ENCODE measurements around the gene PDE6B.

The PDE6B gene

DNA sequence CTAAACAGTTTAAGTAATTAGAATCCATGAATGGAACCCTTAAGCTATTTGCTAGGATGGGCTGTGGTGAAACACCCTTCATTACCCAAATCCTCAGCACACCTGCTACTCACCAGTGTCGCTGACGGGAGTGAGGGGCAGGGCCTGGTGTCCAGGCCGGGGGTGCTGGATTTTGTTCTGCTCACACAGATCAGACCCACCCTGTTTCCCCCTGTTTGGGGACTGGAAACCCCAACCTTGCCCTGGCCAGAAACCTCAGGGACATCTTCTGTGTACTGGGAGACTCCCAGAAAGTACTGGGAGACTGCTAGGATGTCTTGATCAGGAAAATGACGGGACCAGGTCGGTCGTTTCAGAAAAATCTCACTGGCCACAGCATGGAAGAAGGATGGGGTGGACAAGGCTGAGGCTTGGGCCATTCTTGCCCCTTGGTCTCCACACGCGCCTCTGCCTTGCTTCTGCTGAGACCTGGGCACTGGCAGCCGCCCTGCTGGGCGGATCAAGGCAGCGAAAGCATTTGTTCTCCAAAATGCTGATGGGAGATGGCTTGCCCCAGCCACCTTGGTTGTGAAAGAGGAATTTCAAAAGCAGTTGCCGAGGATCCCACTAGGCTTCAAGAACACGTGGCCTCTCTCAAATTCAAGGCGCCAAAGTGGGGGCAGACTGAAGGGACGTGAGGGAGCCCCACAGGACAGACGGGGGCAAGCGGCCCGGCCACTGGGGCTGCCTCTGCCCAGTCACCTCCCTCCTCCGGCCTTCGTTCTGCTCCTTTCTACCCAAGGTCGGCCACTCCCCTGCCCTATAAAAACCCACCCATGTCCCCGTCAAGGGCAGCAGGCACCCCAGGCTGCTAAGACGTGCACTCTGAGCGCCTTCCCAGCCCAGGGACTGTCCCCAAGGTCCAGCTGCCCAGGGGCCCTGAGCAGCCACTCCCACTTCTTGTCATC is 23.5 kb upstream of the PDE6B start:
- no peak for DNase-seq

DNA sequence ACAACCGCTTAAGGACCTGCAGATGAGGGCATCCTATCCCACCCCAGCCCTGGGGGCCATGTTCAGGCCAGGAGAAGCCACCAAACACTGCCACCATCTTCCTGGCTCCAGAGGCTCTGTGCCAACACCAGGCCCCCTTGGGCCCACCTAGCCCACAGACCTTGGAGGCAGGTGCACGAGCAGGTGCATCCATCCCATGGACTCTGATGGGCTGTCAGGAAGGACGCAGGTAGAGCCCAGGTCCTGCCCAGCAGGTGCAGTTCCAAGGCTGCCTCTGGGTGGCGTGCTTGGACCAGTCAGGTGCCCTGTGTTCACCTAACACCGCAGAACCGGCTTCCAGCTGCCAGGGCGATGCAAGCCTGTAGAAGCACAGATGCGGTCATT is 22.8 kb upstream of the PDE6B start:
- no peak for DNase-seq

DNA sequence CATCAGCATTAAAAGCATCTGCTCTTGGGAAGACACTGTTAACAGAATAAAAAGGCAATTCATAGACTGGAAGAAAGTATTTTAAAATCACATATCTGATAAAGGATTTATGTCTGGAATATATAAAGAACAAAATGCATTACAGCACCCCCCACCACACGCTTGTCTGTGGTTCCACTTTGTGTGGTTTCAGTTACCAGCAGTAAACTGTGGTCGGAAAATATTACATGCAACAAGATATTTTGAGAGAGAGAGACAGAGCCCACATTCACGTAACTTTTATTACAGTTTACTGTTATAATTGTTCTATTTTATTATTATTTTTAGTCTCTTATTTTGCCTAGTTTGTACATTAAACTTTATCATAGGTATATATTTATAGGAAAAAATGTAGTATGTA is 21.2 kb upstream of the PDE6B start:
- no peak for DNase-seq

DNA sequence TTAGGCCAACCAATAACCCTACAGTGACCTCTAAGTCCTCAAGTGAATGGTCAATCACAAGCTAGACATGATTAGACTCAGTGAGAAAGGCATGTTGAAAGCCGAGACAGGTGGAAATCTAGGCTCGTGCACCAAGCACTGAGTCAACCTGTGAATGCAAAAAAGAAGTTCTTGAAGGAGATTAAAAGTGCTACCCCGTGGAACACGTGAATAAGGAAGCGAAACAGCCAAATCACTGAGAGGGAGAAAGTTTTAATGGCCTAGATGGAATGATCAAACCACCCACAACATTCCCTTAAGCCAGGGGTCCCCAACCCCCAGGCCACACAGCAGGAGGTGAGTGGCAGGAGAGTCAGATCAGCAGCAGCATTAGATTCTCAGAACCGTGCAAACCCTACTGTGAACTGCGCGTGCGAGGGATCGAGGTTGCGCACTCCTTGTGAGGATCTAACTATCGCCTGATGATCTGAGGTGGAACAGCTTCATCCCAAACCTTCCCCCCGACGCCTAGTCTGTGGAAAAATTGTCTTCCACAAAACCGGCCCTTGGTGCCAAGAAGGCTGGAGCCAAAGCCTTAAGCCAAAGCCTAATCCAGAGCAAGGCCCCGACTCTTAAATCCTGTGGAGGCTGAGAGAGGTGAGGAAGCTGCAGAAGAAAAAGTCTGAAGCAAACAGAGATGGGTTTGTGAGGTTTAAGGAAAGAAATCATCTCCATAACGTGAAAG is 19.5 kb upstream of the PDE6B start:
- no peak for DNase-seq

DNA sequence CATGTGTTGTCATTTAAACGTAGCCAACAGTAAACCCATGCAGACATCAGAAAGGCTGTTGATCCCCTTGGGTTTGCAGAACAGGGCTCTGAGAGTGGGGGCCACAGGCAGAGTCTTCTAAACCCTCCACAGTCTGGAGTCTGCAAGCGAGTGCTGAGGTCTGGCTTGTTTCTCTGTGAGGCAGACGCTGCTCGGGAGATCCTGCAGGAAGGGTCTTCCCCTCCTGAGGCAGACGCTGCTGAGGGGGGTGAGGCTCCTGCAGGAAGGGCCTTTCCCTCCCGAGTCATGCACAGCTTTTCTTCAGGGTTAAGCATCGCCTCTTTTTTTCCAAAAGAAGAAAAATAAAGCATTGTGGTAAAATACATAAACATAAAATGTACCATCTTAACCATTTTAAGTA is 17.1 kb upstream of the PDE6B start:
- no peak for DNase-seq

DNA sequence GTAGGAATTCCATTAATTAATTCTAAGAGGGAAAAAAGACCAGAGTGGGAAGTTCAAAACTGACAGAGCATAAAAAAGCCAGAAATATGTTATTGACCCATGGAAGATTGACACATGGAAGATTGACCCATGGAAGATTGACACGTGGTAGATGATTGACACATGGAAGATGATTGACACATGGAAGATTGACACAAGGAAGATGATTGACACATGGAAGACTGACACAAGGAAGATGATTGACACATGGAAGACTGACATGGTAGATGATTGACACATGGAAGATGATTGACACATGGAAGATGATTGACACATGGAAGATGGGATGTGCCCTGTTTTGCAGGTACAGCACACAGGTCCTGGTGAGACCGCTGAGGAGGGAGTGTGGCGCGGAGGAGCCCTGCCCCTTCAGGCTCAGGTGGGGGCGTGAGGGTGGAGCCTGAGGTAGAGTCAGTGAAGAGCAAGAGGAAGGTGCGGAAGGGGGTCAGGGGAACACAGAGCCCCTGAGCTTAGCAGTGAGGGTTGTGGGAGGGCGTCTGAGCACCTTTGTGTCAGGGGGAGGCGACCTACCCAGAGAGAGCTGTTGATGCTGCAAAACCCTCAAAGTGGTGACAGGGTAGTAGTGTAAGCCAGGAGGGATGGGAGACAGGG is 15.8 kb upstream of the PDE6B start:
- no peak for DNase-seq

DNA sequence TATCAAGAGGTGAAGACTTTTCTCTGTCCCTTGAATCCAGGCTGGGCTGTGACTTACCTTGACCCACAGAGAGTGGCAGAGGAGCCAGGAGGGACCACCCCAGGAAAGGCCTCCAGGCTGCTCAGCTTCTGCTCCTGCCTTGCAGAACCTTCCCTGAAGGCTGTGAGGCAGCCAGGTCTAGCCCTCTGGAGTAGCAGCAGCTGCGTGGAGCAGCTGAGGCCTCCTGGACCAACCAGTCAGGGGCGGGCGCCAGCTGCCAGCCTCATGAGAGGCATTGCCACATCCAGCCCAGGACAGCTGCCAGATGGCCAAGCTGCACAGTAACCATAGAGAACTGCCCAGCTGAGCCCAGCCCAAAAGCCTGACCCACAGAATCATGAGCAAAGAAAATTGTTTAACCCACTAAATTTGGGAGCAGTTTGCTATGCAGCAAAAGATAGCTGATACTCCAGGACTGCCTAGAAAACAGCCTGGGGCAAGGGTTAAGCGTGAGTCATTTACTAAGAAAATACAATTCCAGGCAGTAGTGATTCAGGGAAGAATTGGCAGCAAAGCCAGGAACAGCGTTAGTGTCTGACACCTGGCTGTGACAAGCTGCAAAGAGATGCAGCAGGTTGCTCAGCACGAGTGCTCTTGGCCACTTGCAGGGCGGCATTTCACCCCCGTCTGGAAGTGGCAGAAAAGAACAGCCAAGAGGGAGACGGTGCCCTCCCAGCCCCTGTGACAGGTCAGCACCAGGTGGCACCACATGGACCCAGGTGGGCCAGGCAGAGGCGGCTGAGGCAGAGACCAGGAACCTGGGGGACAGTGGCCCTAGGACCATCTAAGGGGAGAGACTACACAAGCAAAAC is 14.7 kb upstream of the PDE6B start:
- no peak for DNase-seq

DNA sequence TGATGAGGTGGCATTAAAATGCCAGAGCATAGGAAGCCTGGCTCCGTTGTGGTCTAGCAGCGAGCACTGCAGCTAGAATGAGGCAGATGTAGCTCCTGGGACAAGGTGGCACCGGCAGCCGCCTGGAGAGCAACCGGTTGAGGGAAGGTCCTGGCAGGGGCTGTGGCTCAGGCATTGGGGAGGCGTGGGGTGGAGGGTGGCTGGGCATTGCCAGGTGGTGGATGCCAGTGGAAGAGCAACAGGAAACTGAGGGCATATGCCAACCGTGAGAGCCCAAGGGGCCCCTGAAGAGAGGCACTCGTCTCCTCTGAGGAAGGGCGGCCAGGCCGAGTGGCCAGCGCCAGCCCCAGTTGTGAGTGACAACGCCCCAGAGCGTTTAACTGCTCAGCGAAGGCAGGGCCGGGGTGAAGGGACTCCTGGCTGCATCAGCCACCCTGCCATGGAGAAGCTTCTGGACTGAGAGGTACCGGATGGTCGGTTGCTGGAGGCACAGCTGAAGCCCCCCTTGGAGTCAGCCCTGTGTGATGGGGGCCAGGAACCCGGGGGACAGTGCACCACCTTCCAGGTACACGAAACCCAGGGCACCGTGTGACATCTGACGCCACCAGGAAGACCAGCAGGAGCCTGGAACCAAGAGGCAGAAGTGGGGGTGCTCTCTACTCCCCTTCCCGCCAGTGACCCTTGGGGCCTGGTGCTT is 13.2 kb upstream of the PDE6B start:
- DNase-seq, result no peak

DNA sequence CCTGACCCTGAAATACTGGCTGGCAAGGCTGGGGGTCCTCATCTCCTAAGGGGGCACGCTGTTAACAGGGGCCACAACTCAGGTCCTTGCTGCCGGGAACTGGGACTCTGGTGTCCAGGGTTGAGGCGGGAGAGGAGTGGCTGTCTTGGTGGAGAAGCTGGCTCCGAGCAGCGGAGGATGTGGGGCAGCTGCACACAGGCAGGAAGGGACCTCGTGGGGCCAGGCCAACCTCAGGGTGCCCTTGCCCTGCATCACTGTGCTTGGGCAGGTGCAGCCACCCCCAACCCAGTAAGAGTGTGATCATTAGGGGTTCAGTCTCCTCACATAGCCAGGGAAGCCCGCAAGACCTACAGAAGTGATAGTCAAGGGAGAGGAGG is 12.6 kb upstream of the PDE6B start:
- DNase-seq, result no peak

DNA sequence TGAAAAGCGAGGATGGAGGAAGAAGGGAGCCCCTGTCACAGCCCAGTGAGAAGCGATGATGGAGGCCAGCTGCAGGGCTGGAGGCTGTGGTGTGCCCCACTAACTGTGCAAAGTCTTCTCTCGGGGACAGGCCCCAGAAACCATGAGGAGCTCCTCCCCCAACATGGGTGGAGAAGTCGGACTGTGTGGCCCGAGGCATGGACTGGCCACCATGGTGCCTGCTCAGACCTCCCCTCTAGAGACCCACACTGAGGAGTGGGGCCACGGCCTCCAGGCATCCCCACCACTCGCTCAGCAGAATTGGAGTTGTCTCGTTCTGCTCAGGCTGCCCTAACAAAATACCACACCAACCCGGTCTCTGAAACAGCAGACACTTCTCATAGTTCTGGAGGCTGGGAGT is 12.2 kb upstream of the PDE6B start:
- DNase-seq, result no peak

DNA sequence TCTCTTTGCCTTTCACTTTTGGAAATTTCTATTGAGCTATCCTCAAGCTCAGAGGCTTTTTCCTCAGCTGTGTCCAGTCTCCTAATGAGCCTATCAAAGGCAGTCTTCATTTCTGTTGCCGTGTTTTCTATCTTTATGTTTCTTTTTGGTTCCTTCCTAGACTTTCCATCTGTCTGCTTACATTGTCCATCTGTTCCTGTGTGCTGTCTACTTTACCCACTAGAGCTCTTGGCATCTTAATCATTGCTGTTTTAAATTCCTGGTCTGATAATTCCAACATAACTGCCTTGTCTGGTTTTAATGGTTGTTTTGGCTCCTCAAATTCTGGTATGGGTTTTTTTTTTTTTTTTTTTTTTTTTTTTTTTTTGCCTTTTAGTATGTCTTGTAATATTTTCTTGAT is 9.3 kb upstream of the PDE6B start:
- no peak for DNase-seq

DNA sequence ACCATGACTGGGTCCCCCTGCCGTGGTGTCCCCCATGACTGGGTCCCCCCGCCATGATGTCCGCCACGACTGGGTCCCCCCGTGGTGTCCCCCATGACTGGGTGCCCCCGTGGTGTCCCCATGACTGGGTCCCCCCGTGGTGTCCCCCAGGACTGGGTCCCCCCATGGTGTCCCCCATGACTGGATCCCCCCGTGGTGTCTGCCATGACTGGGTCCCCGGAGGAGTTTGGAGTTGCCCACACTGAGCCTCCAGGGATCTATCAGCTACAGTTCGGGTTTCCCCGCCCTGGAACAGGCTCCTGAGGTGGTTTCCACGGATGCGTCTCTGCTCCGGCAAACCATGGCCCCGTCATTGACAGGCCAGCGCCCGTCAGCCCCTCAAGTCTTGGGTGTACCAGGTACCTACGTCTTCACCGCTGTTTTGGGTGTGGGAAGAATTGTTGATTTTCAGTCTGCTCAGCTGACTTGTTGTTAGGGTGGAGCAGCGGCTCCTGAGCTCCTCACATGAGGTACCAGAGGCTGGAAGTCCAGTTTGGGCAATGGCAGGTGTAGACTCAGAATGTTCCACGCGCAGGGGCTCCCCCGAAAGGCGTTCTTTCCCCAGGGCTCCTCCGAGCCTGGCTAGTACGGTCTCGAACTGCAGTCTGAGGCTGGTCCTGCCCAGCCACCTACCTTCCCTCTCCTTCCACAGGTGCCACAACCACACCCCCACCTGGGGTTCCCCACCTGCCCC is 8.3 kb upstream of the PDE6B start:
- no peak for DNase-seq

DNA sequence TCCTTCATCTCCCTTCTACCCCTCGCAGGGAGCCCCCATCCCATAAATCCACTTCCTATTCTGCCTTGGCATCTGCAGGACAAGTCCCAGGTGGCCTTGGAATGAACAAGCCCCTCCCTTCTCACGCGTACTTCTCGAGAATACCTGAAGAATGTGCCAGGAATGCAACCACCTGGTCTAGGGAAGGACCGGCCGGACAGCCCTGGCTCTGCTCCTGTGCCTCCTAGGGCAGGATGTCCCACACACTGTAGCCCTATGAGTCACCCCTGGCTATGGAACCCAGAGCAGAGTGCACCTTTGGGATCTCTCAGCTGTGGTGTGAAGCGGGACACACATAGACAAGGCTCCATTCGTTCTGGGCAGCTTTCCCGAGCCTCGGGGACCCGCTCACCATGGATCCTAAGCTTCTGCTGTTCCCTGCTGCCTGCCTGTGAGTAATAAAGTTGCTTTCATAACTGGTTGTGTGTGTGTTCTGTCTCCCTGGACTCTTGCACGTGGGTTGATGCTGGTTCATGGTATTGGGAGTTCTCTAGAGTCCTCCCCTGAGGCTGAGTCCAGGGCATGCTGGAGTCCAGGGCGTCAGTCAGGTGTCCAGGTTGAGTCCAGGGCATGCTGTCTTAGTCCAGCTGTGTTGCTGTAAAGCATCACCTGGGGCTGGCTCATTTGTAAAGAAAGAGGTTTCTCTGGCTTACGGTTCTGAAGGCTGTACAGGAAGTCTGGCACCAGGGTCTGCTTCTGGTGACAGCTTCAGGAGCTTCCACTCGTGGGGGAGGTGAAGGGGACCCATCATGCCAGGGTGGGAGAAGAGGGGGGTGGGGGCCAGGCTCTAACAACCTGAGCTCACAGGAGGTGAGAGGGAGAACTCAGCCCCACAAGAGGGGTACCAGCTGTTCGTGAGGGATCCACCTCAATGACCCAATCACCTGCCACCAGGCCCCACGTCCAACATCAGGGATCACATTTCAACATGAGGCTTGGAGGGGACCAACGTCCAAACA is 7.4 kb upstream of the PDE6B start:
- no peak for DNase-seq

DNA sequence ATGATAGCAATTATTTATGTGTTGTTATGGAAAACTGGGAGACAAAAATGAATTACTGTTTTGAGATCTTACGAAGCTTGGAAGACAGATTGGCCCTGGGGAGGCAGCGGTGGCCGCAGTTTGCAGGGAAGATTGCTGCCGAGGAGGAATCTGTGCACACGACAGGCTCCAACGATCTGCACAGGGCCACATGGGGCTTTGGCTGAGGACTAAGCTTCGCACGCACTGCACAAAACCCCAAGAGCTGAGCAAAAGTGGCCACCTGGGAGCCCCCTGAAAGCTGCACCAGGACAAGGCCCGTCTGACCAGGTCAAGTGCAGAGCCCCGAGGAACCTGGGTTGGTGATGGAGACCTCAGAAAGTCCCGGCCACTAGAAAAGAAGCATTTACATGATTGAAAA is 5.2 kb upstream of the PDE6B start:
- DNase-seq, result no peak

DNA sequence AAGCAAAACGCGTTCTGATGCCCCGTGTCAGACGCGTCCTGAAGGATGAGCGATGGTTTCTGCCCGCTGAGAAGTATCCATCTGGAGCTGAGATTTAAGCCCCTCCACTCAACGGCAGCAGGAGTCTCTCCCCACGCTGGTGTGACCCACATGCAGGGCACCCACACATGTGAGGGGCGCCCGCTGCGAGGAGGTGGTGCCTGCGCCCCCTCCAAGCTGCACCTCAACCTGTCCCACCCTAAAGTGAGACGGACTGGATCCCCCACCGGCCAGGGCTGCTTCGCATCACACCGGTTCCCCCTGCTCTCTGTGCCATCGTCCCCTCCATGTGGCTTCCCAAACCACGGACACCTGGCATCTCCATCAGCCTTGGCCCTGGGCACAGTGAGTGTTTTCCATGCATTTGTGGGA is 4.5 kb upstream of the PDE6B start:
- DNase-seq, result no peak

DNA sequence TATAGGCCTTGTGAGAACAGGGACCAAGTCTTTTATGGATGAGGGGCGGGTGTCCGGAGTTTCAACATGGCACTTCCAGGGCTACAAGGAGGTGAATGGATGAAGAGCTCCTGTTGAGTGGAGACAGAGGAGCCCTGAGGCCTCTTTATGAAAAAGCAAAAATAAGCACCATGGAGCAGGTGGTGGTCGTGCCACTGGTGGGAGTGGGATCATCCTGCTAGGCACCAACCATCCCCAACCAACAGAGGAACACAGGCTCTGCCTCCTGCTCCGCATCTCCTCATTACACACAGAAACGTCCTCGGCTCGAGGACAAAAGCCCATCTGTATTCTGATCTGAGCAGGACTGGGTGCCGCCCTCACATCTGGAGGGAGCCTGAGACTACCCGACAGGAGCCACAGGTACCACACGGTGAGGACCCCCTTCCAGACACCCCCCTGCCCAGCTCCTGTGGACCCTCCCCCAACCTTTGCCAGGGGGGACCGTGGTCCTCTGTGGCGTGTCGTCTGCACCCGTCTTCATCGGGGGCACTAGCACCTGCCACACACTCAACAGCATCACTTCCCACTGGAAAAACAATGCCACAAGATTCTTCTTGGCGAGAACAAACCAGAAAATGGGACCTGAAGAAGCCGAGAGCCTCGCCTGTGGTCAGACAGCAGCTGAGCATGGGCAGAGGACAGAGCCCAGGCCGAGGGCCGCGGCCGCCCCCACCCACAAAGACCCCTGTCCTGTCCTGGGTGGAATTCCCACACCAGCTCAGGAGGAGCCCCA is 3.9 kb upstream of the PDE6B start:
- no peak for DNase-seq

DNA sequence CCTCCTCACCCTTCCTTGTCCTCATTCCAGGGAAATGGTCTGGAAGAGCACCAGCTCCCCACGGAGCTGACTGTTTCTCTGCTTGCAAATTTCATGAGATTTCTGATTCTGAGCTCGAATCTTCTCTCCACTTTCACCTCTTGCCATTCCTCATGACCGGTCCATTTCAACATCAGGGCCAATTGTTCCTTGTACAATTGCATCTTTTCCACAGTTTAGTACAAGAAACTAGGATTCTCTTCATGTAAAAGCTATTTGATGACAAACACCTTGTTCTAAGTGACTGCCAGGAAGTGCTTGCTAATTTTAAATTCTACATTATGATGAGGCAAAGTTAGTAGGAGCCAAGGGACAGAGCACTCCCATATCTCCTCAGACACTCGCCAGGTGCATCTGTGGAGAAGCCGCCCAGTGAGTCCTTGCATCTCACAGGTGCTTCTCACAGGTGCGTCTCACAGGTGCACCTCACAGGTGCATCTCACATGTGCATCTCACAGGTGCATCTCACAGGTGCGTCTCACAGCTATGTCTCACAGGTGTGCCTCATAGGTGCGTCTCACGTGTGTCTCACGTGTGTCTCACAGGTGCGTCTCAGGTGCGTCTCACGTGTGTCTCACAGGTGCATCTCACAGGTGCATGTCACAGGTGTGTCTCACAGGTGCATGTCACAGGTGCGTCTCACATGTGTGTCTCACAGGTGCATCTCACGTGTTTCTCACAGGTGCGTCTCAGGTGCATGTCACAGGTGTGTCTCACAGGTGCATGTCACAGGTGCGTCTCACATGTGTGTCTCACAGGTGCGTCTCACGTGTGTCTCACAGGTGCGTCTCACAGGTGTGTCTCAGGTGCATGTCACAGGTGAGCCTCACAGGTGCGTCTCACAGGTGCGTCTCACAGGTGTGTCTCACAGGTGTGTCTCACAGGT is 3.0 kb upstream of the PDE6B start:
- DNase-seq, result no peak
